GM19328 (cell line): ENCODE data around the gene WWTR1.
A peak's percentile ranks its signal among the peaks of the same experiment; 100 is the strongest.

ENCODE experiments used
- ATAC-seq: cut with Tn5 transposase; IDR thresholded peaks from one replicate; pipeline ENCODE4 v1.9.1; 2021; ENCODE audit warnings: mild to moderate bottlenecking, moderate library complexity; ENCODE audit not compliant: unreplicated experiment

WWTR1 gene

GRCh38 chr3:149474250-149474817, 183.5 kb downstream of the WWTR1 start, which contains the start of gene TM4SF4:
Gene TM4SF4, plus strand, starts transcription at chr3:149474697. Its CDS starts 181 bp downstream, at chr3:149474878.
- no peak for ATAC-seq

- ATAC-seq, result no peak
These were observed 184.2 kb downstream of the WWTR1 start for GRCh38 chr3:149473357-149474249.

DNA sequence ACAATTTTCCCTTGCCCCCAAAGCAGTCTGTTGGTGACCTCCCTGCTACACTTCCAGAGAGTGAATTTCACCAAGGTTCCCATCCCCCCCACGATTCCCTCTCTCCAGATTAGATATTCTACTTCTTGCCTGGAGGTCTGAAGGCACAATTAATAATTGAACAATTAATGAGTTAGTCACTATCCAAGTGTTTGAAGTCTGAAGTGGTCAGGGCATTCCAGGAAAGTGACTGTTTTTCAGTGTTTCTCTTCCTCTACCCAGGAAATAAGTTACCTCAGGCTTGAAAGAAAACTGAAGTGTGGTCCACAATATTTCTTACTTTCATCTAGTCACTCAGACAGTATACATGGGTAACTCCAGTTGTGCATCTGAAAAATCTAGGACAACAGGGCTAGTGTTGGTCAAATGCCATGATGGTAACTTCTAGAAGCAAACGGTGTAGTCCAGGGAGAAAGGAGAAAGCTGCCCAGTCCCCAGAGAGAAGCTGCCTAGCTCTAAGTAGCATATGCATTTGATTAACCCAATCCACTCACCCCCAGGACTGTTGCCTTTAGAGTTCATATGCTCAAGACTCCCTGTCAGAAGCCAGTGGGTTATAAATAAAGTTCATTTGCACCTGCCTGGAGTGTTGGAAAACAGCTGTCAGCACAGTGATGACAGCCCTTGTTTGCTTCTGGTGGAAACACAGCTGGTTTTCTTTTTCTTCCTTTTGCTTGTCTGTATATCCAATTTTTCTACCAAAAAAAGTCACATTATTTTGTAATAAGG, 185.6 kb downstream of the WWTR1 start:
- no peak for ATAC-seq

- no peak for ATAC-seq
These were observed 187.4 kb downstream of the WWTR1 start for GRCh38 chr3:149470381-149470780.

DNA sequence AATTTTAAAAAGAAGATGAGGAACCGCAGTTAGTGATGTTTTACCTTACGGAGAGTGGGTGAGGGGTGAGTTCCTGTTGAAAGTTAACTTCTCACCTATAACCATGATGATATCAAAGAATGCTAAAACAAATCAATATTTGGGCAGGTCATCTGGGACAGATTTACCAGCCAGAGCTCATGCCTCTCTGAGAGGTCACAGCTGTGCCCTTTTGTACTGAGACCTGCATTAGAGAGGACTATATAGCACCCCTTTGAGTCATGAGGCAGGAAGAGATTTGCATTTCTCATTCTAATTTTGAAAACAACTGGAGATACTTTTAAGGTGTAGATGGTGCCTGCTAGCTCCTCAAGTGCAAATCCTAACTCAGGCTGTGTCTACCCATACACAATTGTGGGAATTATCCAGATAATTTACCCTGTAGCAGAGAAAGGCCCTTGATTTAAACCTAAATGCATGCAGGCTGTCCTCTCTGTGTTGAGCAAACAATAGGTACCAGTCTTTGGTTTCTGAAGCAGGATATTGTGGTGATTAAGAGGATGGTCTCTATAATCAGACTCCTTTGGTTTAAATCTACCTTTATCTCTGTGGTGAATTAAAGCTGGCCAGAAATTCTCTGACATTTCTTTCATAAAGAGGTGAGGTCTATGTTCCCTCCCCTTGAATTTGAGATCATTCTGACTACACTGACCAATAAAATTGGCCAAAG, 189.2 kb downstream of the WWTR1 start:
- peak; percentile 77 for ATAC-seq
